Measurements from ENCODE around the gene KRT76.

KRT76 gene

DNA sequence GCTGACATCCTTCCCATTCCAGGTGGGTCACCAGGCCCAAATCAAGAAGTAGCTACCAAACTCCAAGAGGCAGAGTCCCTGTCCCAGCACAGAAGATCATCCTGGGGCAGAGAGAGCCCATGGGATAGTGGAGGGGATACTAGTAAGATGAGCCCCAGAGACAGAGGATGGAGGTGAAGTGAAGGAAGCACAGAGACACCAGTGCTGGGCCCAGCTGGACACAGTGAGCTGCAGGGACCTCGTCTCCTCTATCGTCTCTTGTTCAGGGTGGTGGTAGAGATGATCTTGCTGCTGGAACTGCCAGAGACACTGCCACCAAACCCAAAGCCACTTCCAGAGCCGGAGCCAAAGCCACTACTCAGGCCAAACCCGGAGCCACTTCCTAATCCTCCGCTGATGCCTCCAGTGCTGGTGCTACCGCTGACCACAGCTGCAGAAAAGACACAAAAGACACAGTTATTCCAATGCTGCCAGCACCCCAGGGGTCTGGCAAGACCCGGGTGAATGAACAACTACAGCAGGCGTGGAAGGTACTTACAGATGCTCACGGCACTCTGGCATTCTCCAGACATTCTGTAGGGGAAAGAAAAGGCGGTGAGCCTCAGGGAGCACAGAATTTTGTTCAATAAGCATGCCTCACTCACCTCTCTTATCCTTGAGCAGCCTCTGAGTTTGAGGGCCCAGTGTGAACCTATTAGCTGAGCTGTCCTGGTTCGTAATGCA is 29.8 kb upstream of the KRT76 start:
- no peaks in the 10 kb centered on the region; the same call in 1 of the 2 replicates for H3K27me3 ChIP-seq (replicated peaks; ENCODE audit: control insufficient read depth, insufficient read depth, low read length)
- TF ChIP-seq, protein P1, sequence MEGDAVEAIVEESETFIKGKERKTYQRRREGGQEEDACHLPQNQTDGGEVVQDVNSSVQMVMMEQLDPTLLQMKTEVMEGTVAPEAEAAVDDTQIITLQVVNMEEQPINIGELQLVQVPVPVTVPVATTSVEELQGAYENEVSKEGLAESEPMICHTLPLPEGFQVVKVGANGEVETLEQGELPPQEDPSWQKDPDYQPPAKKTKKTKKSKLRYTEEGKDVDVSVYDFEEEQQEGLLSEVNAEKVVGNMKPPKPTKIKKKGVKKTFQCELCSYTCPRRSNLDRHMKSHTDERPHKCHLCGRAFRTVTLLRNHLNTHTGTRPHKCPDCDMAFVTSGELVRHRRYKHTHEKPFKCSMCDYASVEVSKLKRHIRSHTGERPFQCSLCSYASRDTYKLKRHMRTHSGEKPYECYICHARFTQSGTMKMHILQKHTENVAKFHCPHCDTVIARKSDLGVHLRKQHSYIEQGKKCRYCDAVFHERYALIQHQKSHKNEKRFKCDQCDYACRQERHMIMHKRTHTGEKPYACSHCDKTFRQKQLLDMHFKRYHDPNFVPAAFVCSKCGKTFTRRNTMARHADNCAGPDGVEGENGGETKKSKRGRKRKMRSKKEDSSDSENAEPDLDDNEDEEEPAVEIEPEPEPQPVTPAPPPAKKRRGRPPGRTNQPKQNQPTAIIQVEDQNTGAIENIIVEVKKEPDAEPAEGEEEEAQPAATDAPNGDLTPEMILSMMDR (IDR thresholded peaks at IDR 0.05; ENCODE audit: insufficient read depth, low read length, poor library complexity, severe bottlenecking) = no peak
- no peak for DNase-seq (ENCODE audit: extremely low read depth, insufficient read length)
- no peaks in the 10 kb centered on the region for H3K36me3 ChIP-seq (ENCODE audit: control insufficient read depth, insufficient read depth, low read length)
- H3K4me3 ChIP-seq (replicated peaks; ENCODE audit: low read depth, low read length) = no peak overlapping the region

GRCh38 chr12:52806169-52806811 is 29.1 kb upstream of the KRT76 start:
- DNase-seq (ENCODE audit: extremely low read depth, insufficient read length) = no peak
- no peaks in the 10 kb centered on the region for H3K36me3 ChIP-seq (ENCODE audit: control insufficient read depth, insufficient read depth, low read length)
- TF ChIP-seq, protein P1 (IDR thresholded peaks at IDR 0.05; ENCODE audit: insufficient read depth, low read length, poor library complexity, severe bottlenecking) = no peak
- H3K27me3 ChIP-seq (replicated peaks; ENCODE audit: control insufficient read depth, insufficient read depth, low read length) = no peaks in the 10 kb centered on the region; the same call in none of the 2 replicates
- H3K4me3 ChIP-seq (replicated peaks; ENCODE audit: low read depth, low read length) = no peak overlapping the region

DNA sequence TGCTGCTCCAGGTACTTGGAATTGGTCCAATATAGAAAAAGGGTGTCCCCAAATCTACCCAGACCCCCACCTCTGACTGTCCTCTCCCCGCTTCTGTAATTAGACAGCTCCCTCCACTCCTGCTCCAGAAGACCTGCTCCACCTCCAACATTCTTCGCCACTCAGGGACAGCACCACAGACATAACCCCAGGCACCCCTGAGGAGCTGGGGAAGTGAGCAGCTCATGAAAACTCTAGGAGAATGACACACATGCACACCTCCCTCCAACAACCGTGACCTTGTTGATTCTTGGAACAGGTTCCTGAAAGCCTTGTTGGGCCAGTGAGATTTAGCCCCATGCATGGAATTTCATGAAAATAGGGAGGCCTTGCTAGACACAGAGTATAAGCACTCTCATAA is 28.6 kb upstream of the KRT76 start:
- DNase-seq (ENCODE audit: extremely low read depth, insufficient read length) = no peak
- TF ChIP-seq, protein P1 (IDR thresholded peaks at IDR 0.05; ENCODE audit: insufficient read depth, low read length, poor library complexity, severe bottlenecking) = no peak
- no peaks in the 10 kb centered on the region for H3K36me3 ChIP-seq (ENCODE audit: control insufficient read depth, insufficient read depth, low read length)
- H3K27me3 ChIP-seq (replicated peaks; ENCODE audit: control insufficient read depth, insufficient read depth, low read length) = no peaks in the 10 kb centered on the region; the same call in none of the 2 replicates
- H3K4me3 ChIP-seq (replicated peaks; ENCODE audit: low read depth, low read length) = no peak overlapping the region

DNA sequence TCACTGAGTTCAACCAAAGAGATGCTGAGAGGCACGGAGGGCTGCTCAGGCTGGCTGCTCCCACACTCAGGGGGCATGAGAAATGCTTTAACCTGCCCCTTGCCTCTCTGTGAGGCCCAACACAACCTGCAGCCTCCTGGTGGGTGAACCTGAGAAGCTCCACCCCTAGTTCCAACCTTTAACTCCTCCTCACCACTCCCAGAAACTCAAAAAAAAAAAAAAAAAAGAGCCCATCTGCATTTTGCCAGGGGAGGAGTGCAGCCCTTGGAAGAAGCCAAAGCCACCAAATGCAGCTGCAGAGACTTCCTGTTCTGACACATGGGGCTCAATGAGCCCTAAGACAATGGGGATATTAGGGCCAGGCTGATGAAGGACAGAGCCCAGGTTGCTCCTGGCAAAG is 27.9 kb upstream of the KRT76 start:
- no peak overlapping the region for H3K4me3 ChIP-seq (replicated peaks; ENCODE audit: low read depth, low read length)
- DNase-seq (ENCODE audit: extremely low read depth, insufficient read length) = no peak

GRCh38 chr12:52802442-52802841 is 25.3 kb upstream of the KRT76 start:
- no peak overlapping the region for H3K4me3 ChIP-seq (replicated peaks; ENCODE audit: low read depth, low read length)
- no peaks in the 10 kb centered on the region; the same call in none of the 2 replicates for H3K27me3 ChIP-seq (replicated peaks; ENCODE audit: control insufficient read depth, insufficient read depth, low read length)
- H3K36me3 ChIP-seq (ENCODE audit: control insufficient read depth, insufficient read depth, low read length) = no peaks in the 10 kb centered on the region
- no peak for DNase-seq (ENCODE audit: extremely low read depth, insufficient read length)
- TF ChIP-seq, protein P1 (IDR thresholded peaks at IDR 0.05; ENCODE audit: insufficient read depth, low read length, poor library complexity, severe bottlenecking) = no peak

More for the DNA sequence above, 27.9 kb upstream of the KRT76 start:
- TF ChIP-seq, protein P1 (IDR thresholded peaks at IDR 0.05; ENCODE audit: insufficient read depth, low read length, poor library complexity, severe bottlenecking) = no peak
- Histone ChIP-seq H3K27me3 (replicated peaks; ENCODE audit: control insufficient read depth, insufficient read depth, low read length) (no peaks in the 10 kb centered on the region; the same call in none of the 2 replicates), H3K36me3 (ENCODE audit: control insufficient read depth, insufficient read depth, low read length) (no peaks in the 10 kb centered on the region)
